ENCODE results near the gene IP6K3. TPM values are rescaled to one million over a fixed set of nuclear protein-coding genes. Genes with fewer than 3 reads are reported as not detected.

IP6K3 gene
- total RNA-seq, 4 donors from 2014 or later, result 0.19 to 2.2 (median 0.45) TPM

GRCh38 chr6:33712914-33713313 lies 33.8 kb downstream of the IP6K3 start:
- ATAC-seq (ENCODE audit: low FRiP score), result no peak
- TF ChIP-seq, protein P1, sequence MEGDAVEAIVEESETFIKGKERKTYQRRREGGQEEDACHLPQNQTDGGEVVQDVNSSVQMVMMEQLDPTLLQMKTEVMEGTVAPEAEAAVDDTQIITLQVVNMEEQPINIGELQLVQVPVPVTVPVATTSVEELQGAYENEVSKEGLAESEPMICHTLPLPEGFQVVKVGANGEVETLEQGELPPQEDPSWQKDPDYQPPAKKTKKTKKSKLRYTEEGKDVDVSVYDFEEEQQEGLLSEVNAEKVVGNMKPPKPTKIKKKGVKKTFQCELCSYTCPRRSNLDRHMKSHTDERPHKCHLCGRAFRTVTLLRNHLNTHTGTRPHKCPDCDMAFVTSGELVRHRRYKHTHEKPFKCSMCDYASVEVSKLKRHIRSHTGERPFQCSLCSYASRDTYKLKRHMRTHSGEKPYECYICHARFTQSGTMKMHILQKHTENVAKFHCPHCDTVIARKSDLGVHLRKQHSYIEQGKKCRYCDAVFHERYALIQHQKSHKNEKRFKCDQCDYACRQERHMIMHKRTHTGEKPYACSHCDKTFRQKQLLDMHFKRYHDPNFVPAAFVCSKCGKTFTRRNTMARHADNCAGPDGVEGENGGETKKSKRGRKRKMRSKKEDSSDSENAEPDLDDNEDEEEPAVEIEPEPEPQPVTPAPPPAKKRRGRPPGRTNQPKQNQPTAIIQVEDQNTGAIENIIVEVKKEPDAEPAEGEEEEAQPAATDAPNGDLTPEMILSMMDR (IDR thresholded peaks at IDR 0.05), result no peak
- DNase-seq (ENCODE audit: low spot score), result no peak

DNA sequence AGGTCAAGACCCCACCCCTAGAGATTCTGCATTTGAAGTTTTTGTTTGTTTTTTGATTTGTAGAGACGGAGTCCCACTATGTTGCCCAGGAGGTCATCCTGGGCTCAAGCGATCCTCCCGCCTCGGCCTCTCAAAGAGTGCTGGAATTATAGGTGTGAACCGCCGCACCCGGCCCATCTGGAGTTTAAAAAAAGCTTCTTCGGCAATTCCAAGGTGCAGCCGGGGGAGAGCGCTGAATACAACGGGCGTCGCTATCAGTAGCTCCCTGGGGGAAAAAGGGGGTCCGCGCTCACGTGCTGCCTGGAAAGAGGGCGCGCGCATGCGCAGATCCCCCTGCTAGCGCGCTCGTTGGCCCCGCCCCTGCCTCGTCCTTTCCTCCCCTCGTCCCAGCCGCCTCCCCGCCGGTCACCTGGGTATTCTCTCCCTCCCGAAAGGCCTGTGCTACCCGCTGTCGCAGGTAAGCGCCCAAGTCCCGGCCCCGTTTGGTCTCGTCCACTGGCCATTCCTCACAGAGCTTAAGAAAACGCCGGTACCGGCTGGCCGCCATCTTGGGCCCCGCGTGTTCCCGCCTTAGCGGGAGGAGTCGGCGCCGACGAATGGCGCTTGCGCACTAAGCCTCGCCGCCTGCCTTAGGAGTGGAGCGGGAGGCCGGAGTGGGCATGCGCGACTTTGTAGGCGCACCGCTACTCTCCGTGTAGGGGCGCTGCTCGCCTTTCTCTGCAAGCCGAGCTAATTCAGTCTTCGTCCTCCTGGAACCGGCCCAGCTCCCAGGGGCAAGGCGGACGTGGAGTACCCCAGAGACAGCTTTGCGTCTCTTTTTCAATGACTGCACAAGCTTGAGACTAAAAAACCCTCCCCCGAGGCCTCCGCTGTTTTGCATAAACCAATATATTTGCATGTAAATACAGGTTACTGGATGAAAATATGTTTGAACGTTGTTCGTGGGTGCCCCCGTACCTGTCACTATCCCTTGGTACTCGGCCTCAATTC lies 35.3 kb downstream of the IP6K3 start, which contains the start of gene UQCC2:
UQCC2 (minus strand) TSS at position 561 of the 990 bp plus-strand sequence; CDS start at position 547, 14 bp downstream.
- peak; percentile 92 for ATAC-seq (ENCODE audit: low FRiP score)
- DNase-seq (ENCODE audit: low spot score), result peak; percentile 86
- TF ChIP-seq, protein P1 (IDR thresholded peaks at IDR 0.05), result no peak

GRCh38 chr6:33710296-33711121 lies 36.2 kb downstream of the IP6K3 start:
- TF ChIP-seq, protein P1 (IDR thresholded peaks at IDR 0.05), result no peak
- ATAC-seq (ENCODE audit: low FRiP score) (no peak), DNase-seq (ENCODE audit: low spot score) (no peak)

- ATAC-seq (ENCODE audit: low FRiP score), result no peak
- DNase-seq (ENCODE audit: low spot score), result no peak
- TF ChIP-seq, protein P1 (IDR thresholded peaks at IDR 0.05), result no peak
These were observed 37.0 kb downstream of the IP6K3 start for GRCh38 chr6:33709605-33710295.

DNA sequence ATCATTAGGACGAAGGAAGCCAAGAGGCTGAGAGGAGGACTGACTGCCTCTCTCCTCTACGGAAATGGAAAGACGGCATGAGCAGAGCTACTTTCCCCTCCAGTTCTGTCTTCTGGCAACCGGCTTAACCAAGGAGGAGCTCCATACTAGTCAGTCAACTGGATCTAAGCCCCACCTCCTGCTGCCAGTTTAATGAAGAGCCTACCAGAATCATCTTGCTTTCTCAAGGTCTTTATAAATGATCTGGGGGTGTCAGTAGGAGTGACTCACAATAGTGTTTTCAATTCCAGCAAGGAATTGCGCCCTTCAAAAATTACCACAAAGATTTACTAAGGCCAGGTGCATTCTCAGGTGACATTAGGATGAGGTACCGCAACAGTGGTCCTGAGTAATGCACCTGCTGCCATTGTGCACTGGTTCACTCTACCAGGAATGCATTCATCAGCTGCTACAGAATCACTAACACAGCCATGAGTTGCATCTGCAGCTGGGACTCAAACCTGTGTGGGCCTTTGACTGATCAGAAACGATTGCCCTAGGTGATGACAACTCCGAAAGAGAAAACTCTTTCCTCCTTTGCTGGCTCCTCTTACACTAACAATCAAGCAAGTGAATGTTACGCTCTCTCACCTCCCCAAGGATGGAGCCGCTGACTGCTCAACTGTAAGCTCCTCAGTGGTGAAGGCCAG lies 38.0 kb downstream of the IP6K3 start:
- DNase-seq (ENCODE audit: low spot score) (no peak), ATAC-seq (ENCODE audit: low FRiP score) (no peak)
- TF ChIP-seq, protein P1 (IDR thresholded peaks at IDR 0.05), result no peak

DNA sequence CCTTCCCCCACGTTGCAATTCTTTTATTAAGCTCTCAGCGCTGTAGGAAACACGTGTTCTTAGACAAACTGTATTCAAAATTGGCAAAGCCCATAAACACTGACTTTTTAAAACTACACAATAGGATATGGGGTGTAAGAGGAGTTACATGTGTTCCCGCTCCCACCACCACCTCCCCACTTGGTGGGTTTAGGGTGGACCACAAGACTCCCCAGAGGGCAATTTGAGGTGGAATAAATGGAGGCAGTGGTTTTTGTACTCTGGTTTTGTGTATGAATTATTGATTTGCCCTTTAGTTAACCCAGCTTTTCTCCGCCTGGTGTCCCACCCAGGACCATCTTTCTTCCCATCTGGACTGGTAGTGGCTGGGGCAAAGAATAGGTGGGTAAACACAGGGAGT lies 38.9 kb downstream of the IP6K3 start:
- TF ChIP-seq, protein P1 (IDR thresholded peaks at IDR 0.05), result no peak
- DNase-seq (ENCODE audit: low spot score) (no peak), ATAC-seq (ENCODE audit: low FRiP score) (no peak)
